SU-DHL-6 (cell line): ENCODE data around the gene PTPN21.

ENCODE experiments used
- EZH2phosphoT487 ChIP-seq: fragments of 200-600 bp; sonication (generic), shearing (Covaris generic); conservative IDR thresholded peaks from 2 replicates; pipeline ENCODE4 v1.6.1; 2018; ENCODE audit warnings: mild to moderate bottlenecking, antibody characterized with exemption, low read length, moderate library complexity, mixed read lengths
- TF ChIP-seq, protein P1 (sequence below): fragments of 200-600 bp; sonication (generic); IDR thresholded peaks from one replicate; pipeline ENCODE4 v1.5.1; 2017; ENCODE audit warnings: antibody characterized with exemption, mild to moderate bottlenecking, low read length, moderate library complexity; ENCODE audit not compliant: insufficient read depth, poor library complexity, severe bottlenecking

DNA sequence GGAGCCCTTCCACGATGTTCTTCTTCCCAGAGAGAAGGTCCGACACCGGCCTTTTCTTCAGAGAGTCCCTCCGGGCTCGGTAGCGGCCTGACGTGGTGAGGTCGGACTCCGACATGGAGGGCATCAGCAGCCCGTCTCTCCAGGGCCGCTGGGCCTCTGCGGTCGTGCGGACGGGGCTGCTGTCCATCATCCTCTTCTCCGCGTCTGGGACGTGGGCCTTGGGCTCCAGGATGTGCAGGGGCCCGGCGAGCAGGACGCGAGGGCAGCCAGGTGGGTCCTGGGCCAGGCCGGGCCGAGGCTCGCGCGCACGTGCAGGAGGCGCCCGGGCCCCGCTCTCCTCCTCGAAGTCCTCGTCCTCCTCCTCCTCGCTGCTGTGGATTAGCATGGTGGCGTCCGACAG, 75.9 kb downstream of the PTPN21 start:
- TF ChIP-seq, protein P1, sequence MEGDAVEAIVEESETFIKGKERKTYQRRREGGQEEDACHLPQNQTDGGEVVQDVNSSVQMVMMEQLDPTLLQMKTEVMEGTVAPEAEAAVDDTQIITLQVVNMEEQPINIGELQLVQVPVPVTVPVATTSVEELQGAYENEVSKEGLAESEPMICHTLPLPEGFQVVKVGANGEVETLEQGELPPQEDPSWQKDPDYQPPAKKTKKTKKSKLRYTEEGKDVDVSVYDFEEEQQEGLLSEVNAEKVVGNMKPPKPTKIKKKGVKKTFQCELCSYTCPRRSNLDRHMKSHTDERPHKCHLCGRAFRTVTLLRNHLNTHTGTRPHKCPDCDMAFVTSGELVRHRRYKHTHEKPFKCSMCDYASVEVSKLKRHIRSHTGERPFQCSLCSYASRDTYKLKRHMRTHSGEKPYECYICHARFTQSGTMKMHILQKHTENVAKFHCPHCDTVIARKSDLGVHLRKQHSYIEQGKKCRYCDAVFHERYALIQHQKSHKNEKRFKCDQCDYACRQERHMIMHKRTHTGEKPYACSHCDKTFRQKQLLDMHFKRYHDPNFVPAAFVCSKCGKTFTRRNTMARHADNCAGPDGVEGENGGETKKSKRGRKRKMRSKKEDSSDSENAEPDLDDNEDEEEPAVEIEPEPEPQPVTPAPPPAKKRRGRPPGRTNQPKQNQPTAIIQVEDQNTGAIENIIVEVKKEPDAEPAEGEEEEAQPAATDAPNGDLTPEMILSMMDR, result no peak
- no peak for TF ChIP-seq EZH2phosphoT487
